Thymus (tissue), 14 donors: ENCODE measurements around the gene AARS2. TPM values are rescaled to one million over a fixed set of nuclear protein-coding genes. Genes with fewer than 3 reads are reported as not detected.
A peak's percentile ranks its signal among the peaks of the same experiment; 100 is the strongest.
"Not testable (repeated sequence)": the region's sequence is repeated elsewhere in the genome, so short reads cannot be mapped to it uniquely, and the experiment has no call there.

Experiments
- DNase-seq, 9 donors: peaks; one replicate each; pipeline ENCODE4 v3.0.0-alpha.2; 2013; ENCODE audit warnings: low spot score in 9 of 9, low read depth in 6 of 9, missing footprints in 1 of 9
- H3K27ac ChIP-seq, 2 donors: one replicate each; pipeline ENCODE4 v1.5.1; 2013; ENCODE audit warnings: control low read depth in 1 of 2, low read depth in 1 of 2, low read length in 1 of 2, mild to moderate bottlenecking in 1 of 2, moderate library complexity in 1 of 2
- H3K27me3 ChIP-seq, 2 donors: one replicate each; pipeline ENCODE4 v1.5.1; 2013; ENCODE audit warnings: low read length in 1 of 2; ENCODE audit not compliant: control insufficient read depth in 2 of 2, insufficient read depth in 1 of 2
- H3K36me3 ChIP-seq, 2 donors: one replicate each; pipeline ENCODE4 v1.5.1; 2013; ENCODE audit warnings: low read length in 1 of 2, mild to moderate bottlenecking in 1 of 2, moderate library complexity in 1 of 2; ENCODE audit not compliant: control insufficient read depth in 2 of 2, insufficient read depth in 2 of 2
- H3K4me1 ChIP-seq, 2 donors: one replicate each; pipeline ENCODE4 v1.5.1; 2013; ENCODE audit warnings: low read length in 2 of 2; ENCODE audit not compliant: control insufficient read depth in 2 of 2, insufficient read depth in 2 of 2
- H3K4me3 ChIP-seq, 2 donors: one replicate each; pipeline ENCODE4 v1.5.1; 2013; ENCODE audit warnings: low read length in 2 of 2, control low read depth in 1 of 2, mild to moderate bottlenecking in 1 of 2
- H3K9me3 ChIP-seq, 2 donors: one replicate each; pipeline ENCODE4 v1.5.1; 2013; ENCODE audit warnings: low read length in 1 of 2, mild to moderate bottlenecking in 1 of 2; ENCODE audit not compliant: control insufficient read depth in 2 of 2, insufficient read depth in 1 of 2
- WGBS: extraction: QIAGEN DNeasy Blood & Tissue Kit; methylation state at CpG from one replicate; pipeline ENCODE4 v1.1.7; 2013; 5-methylcytosine and 5-hydroxymethylcytosine counted together
- long read RNA-seq, 10 donors: transcript quantifications; one replicate each; lab custom pipeline, GENCODE V29; 2026
- polyA plus RNA-seq: library from polyadenylated mRNA; stranded (reverse); fragments of 200-250 nt; gene quantifications from one replicate; pipeline ENCODE4 v1.2.3, GENCODE V29; 2013
- total RNA-seq: library from RNA; stranded (reverse); fragments of 120-200 nt; gene quantifications from one replicate; pipeline ENCODE4 v1.2.4, GENCODE V29; 2013
- donor health status: healthy.

The AARS2 gene
- total RNA-seq (9.8 TPM), polyA plus RNA-seq (5.6 TPM)
- long read RNA-seq, donor 1, result 0 reads
- long read RNA-seq, donor 2, result 0 reads
- long read RNA-seq, donor 3, result 0 reads
- long read RNA-seq, donor 4, result 0 reads
- long read RNA-seq, donor 5, partial matches to known transcripts, result 0 of 1 reads
- long read RNA-seq, donor 5, other reads (novel, unspliced or antisense), result 0 of 1 reads
- long read RNA-seq, donor 6, result 0 reads
- long read RNA-seq, donor 7, result 0 reads
- long read RNA-seq, donor 8, result 0 reads
- long read RNA-seq, donor 9, result 0 reads
- long read RNA-seq, donor 10, result 0 reads

- no peaks in the 10 kb centered on the region for H3K9me3 ChIP-seq
- DNase-seq, result peak; percentile 71 to 92 (median 83)
- H3K36me3 ChIP-seq, result peaks cover 15 to 32% of the 10 kb centered on the region in 2 donors
- H3K4me1 ChIP-seq, result peaks cover 7 to 10% of the 10 kb centered on the region in 2 donors
- WGBS, result 3% methylated on average over 52 of the region's 52 CpGs
- H3K27ac ChIP-seq, result peak within 1 kb of the TSS; percentile 90 to 94
- H3K4me3 ChIP-seq, result peak within 1 kb of the TSS; percentile 81 to 87
- peaks cover 0 to 11% of the 10 kb centered on the region in 2 donors for H3K27me3 ChIP-seq
Measured at GRCh38 chr6:44312901-44313788, at the start of gene AARS2. Gene AARS2, minus strand, starts transcription at chr6:44313347. Its CDS starts 24 bp downstream, at chr6:44313323.

- H3K27ac ChIP-seq, result no peak overlapping the region
- no peaks in the 10 kb centered on the region for H3K36me3 ChIP-seq
- no peak overlapping the region for H3K4me3 ChIP-seq
- H3K4me1 ChIP-seq, result no peaks in the 10 kb centered on the region
- no peaks in the 10 kb centered on the region for H3K9me3 ChIP-seq
- no peak for DNase-seq
- WGBS, result 87% methylated on average over 6 of the region's 6 CpGs
- peaks cover 0 to 2% of the 10 kb centered on the region in 2 donors for H3K27me3 ChIP-seq
Measured at GRCh38 chr6:44361947-44362346, 48.8 kb upstream of the AARS2 start.

GRCh38 chr6:44359973-44360372, 46.8 kb upstream of the AARS2 start:
- Histone ChIP-seq H3K4me1 (no peaks in the 10 kb centered on the region), H3K36me3 (no peaks in the 10 kb centered on the region), H3K9me3 (peaks cover 0 to 1% of the 10 kb centered on the region in 2 donors), H3K4me3 (no peak overlapping the region), H3K27me3 (peaks cover 0 to 2% of the 10 kb centered on the region in 2 donors), H3K27ac (no peak overlapping the region)
- 96% methylated on average over 3 of the region's 3 CpGs for WGBS
- no peak for DNase-seq

GRCh38 chr6:44356487-44356886, 43.3 kb upstream of the AARS2 start:
- WGBS, result 79% methylated on average over 1 of the region's 1 CpG
- Histone ChIP-seq H3K4me1 (no peaks in the 10 kb centered on the region), H3K4me3 (no peak overlapping the region), H3K27ac (no peak overlapping the region), H3K36me3 (no peaks in the 10 kb centered on the region), H3K27me3 (no peaks in the 10 kb centered on the region), H3K9me3 (peaks cover 0 to 1% of the 10 kb centered on the region in 2 donors)
- DNase-seq, result no peak

- no peak for DNase-seq
- peaks cover 0 to 1% of the 10 kb centered on the region in 2 donors for H3K9me3 ChIP-seq
- no peaks in the 10 kb centered on the region for H3K36me3 ChIP-seq
- H3K27ac ChIP-seq, result no peak overlapping the region
- whole genome bisulfite sequencing, result 73% methylated on average over 4 of the region's 4 CpGs
- no peak overlapping the region for H3K4me3 ChIP-seq
- H3K4me1 ChIP-seq, result no peaks in the 10 kb centered on the region
- no peaks in the 10 kb centered on the region for H3K27me3 ChIP-seq
Measured at GRCh38 chr6:44355640-44356039, 42.5 kb upstream of the AARS2 start.

GRCh38 chr6:44353336-44353735, 40.2 kb upstream of the AARS2 start:
- Histone ChIP-seq H3K4me3 (no peak overlapping the region), H3K27me3 (peaks cover 0 to 2% of the 10 kb centered on the region in 2 donors), H3K4me1 (no peaks in the 10 kb centered on the region), H3K27ac (no peak overlapping the region), H3K9me3 (peaks cover 0 to 1% of the 10 kb centered on the region in 2 donors), H3K36me3 (no peaks in the 10 kb centered on the region)
- 95% methylated on average over 2 of the region's 2 CpGs for WGBS
- no peak for DNase-seq

- WGBS, result 96% methylated on average over 4 of the region's 4 CpGs
- H3K27ac ChIP-seq, result no peak overlapping the region
- peaks cover 0 to 2% of the 10 kb centered on the region in 2 donors for H3K27me3 ChIP-seq
- H3K4me3 ChIP-seq, result no peak overlapping the region
- peaks cover 0 to 1% of the 10 kb centered on the region in 2 donors for H3K9me3 ChIP-seq
- no peak for DNase-seq
- H3K36me3 ChIP-seq, result no peaks in the 10 kb centered on the region
- H3K4me1 ChIP-seq, result no peaks in the 10 kb centered on the region
Measured at GRCh38 chr6:44352259-44352658, 39.1 kb upstream of the AARS2 start.

- 94% methylated on average over 4 of the region's 4 CpGs for WGBS
- H3K9me3 ChIP-seq, H3K4me3 ChIP-seq, H3K27ac ChIP-seq, DNase-seq, H3K4me1 ChIP-seq, H3K36me3 ChIP-seq: not testable (repeated sequence)
- H3K27me3 ChIP-seq, result peaks cover 0 to 10% of the 10 kb centered on the region in 2 donors
Measured at GRCh38 chr6:44350650-44350994, 37.5 kb upstream of the AARS2 start.
